Measurements from ENCODE around the gene MAST1.
"Not testable (repeated sequence)": the region's sequence is repeated elsewhere in the genome, so short reads cannot be mapped to it uniquely, and the experiment has no call there.

Gene MAST1

DNA sequence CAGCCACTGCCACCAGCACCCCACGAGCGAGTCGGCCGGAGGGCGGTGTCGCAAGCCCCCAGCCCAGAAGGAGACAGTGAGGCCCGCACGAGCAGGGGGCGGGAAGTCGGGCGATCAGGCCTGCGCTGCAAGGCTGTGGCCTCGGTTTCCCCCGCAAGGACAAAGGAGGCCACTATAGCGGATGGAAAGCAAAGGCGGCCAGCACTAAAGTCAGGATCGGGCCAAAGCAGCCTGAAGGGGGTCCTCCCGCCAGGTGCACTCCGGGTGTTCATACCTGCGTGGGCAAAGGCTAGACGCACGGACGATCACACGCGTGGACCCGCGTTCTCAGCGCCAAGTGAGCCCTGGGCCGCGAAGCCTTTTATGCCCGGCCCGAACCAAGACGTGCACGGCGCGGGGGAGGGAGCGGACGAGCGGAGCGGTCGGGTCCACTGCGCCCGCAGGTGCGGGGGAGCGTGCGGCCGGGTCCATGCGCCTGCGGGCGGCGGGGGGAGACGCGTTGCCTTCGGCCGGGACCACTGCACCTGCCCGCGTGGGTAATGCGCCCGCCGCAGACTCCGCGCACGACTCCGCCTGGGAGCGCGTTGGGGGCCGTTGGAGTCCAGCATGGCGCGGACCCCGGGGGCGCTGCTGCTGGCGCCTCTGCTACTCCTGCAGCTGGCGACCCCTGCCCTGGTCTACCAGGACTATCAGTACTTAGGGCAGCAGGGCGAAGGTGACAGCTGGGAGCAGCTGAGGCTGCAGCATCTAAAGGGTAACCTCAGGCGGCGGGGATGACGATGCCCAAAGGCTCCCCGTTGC lies 36.6 kb upstream of the MAST1 start, which contains the start of the genes PRDX2 and THSD8:
Gene PRDX2 (minus strand): TSS at position 335 of the 801 bp plus-strand sequence. CDS start 539 bp downstream, outside the sequence.
Gene THSD8 (plus strand): TSS at position 604 of the 801 bp plus-strand sequence. CDS start 3 bp downstream, at position 607.
- H3K27ac ChIP-seq (ENCODE audit: low read depth, low read length, severe bottlenecking): peak within 1 kb of the TSS; percentile 31
- H3K4me3 ChIP-seq (ENCODE audit: extremely low read depth, insufficient read depth, low read length, poor library complexity, severe bottlenecking): peak within 1 kb of the TSS; percentile 84

DNA sequence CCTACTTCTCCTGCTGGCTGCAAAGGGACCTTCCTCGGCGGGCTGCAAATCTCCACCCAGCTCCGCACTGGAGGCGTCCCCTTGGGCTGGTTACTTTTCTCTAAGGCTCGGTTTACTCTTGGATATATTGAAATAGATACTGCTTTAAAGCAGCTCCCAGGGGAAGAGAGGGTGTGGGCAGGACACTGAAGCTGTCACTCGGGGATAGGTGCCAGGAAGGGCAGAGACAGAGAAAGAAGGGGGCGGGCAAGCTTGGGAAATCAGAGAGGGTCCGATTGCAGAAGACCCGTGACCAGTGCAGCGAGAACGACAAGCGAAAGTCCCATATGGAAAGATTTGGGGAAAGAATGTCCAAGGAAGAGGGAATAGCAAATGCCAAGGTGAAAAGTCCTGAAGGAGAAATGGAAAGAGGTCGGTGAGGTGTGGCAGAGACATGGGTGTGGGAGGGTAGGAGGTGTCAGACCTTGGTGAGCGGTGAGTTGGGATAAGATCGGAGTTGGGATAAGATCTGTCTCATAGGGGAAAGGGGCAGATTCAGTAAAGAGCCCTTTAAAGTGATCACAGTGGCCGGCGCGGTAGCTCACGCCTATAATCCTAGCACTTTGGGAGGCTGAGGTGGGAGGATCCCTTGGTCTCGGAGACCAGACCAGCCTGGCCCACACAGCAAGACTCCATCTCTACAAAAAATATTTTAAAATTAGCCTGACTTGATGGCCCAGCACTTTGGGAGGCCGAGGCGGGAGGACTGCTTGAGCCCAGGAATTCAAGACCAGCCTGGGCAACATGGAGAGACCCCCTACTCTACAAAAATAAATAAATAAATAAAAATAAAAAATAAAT lies 35.8 kb upstream of the MAST1 start:
- H3K27ac ChIP-seq (ENCODE audit: low read depth, low read length, severe bottlenecking): no peak overlapping the region
- H3K4me1 ChIP-seq (ENCODE audit: control insufficient read depth, insufficient read depth, low read length, poor library complexity, severe bottlenecking): peaks cover 13% of the 10 kb centered on the region
- H3K9me3 ChIP-seq (ENCODE audit: control insufficient read depth, low read length): no peaks in the 10 kb centered on the region
- WGBS, 2 experiments (ENCODE audit: insufficient coverage in 2 of 2): 44 to 55% methylated on average over 12 to 17 of the region's 22 CpGs
- peak overlapping the region; percentile 84 for H3K4me3 ChIP-seq (ENCODE audit: extremely low read depth, insufficient read depth, low read length, poor library complexity, severe bottlenecking)
- peaks cover 26% of the 10 kb centered on the region for H3K36me3 ChIP-seq (ENCODE audit: control insufficient read depth, insufficient read depth, low read length)

More for the DNA sequence above, 36.6 kb upstream of the MAST1 start, which contains the start of the genes PRDX2 and THSD8:
- Histone ChIP-seq H3K9me3 (ENCODE audit: control insufficient read depth, low read length) (no peaks in the 10 kb centered on the region), H3K36me3 (ENCODE audit: control insufficient read depth, insufficient read depth, low read length) (peaks cover 22% of the 10 kb centered on the region), H3K4me1 (ENCODE audit: control insufficient read depth, insufficient read depth, low read length, poor library complexity, severe bottlenecking) (peaks cover 6% of the 10 kb centered on the region)
- 0% methylated on average over 74 to 76 of the region's 78 CpGs for WGBS, 2 experiments (ENCODE audit: insufficient coverage in 2 of 2)

DNA sequence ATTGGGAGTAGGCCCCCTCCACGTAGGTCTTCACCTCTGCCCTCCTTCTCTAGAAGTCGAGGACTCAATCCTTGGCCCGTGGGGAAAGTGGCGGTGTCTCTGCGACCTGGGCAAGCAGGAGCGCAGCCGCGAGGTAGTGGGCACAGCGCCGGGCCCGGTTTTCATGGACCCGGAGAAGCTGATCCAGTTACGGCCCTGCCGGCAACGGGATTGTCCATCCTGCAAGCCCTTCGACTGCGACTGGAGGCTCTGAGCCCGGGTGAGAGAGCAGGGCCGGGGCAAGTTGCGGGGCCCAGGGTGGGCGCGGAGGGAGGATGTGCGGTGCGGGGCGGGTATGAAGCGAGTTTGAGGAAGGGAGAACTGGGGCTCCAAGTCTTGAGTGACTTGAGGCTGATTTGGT lies 34.3 kb upstream of the MAST1 start:
- WGBS, 2 experiments (ENCODE audit: insufficient coverage in 2 of 2): 93 to 95% methylated on average over 25 to 26 of the region's 26 CpGs
- Histone ChIP-seq H3K4me3 (ENCODE audit: extremely low read depth, insufficient read depth, low read length, poor library complexity, severe bottlenecking) (no peak overlapping the region), H3K36me3 (ENCODE audit: control insufficient read depth, insufficient read depth, low read length) (peaks cover 28% of the 10 kb centered on the region), H3K4me1 (ENCODE audit: control insufficient read depth, insufficient read depth, low read length, poor library complexity, severe bottlenecking) (peaks cover 13% of the 10 kb centered on the region), H3K9me3 (ENCODE audit: control insufficient read depth, low read length) (no peaks in the 10 kb centered on the region), H3K27ac (ENCODE audit: low read depth, low read length, severe bottlenecking) (no peak overlapping the region)

DNA sequence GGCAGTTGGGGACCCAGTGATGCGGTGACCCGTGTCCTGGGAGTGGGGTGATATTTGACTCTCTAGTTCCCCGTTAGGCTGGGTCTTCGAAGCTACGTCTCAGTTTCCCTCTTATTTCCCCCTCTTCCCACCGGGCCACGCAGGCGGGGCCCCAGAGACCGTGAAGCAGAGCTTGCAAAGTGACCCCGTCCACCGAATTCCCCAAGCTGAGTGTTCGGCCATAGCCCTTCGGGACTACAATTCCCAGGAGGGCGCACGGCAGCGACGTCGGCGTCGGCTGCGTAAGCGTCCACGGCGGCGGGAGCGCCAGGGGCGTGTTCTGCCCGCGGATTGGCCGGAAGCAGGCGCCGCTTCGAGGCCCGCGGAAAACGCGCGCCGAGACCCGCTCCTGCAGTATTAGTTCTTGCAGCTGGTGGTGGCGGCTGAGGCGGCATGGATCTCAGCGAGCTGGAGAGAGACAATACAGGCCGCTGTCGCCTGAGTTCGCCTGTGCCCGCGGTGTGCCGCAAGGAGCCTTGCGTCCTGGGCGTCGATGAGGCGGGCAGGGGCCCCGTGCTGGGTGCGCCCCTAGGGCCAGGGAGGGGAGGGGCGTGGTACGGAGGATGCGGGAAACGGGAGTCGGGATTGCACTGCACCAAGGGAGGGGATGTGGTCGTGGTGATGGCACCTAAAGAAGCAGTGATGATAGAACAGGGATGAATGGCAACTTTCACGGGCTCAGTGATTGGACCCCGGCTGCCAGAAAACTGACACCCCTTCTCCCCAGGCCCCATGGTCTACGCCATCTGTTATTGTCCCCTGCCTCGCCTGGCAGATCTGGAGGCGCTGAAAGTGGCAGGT lies 31.9 kb upstream of the MAST1 start, which contains the start of gene RNASEH2A:
Gene RNASEH2A (plus strand): TSS at position 343 of the 840 bp plus-strand sequence. CDS start 90 bp downstream, at position 433.
- peaks cover 37% of the 10 kb centered on the region for H3K36me3 ChIP-seq (ENCODE audit: control insufficient read depth, insufficient read depth, low read length)
- H3K4me1 ChIP-seq (ENCODE audit: control insufficient read depth, insufficient read depth, low read length, poor library complexity, severe bottlenecking): peaks cover 13% of the 10 kb centered on the region
- peak within 1 kb of the TSS; percentile 79 for H3K4me3 ChIP-seq (ENCODE audit: extremely low read depth, insufficient read depth, low read length, poor library complexity, severe bottlenecking)
- 5% methylated on average over 55 to 62 of the region's 66 CpGs for WGBS, 2 experiments (ENCODE audit: insufficient coverage in 2 of 2)
- no peaks in the 10 kb centered on the region for H3K9me3 ChIP-seq (ENCODE audit: control insufficient read depth, low read length)
- H3K27ac ChIP-seq (ENCODE audit: low read depth, low read length, severe bottlenecking): peak within 1 kb of the TSS; percentile 29

DNA sequence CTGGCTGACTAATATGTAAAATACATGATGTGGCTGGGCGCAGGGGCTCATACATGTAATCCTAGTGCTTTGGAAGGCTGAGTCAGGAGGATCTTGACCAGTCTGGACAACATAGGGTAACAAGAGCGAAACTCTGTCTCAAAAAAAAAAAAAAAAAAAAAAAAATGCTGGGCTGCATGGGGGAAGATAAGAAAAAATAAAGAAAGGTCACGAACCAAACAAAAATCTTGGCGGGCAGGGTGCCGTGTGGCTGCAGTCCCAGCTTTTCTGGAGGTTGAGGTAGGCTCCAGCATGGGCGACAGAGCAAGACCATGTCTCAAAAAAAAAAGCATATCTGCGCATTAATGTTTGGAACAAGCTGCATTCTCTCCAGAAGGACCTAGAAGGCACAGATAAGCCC lies 23.2 kb upstream of the MAST1 start:
- no peak overlapping the region for H3K4me3 ChIP-seq (ENCODE audit: extremely low read depth, insufficient read depth, low read length, poor library complexity, severe bottlenecking)
- WGBS, 2 experiments (ENCODE audit: insufficient coverage in 2 of 2): 91 to 98% methylated on average over 5 of the region's 7 CpGs
- H3K9me3 ChIP-seq (ENCODE audit: control insufficient read depth, low read length): no peaks in the 10 kb centered on the region
- no peaks in the 10 kb centered on the region for H3K4me1 ChIP-seq (ENCODE audit: control insufficient read depth, insufficient read depth, low read length, poor library complexity, severe bottlenecking)
- H3K36me3 ChIP-seq (ENCODE audit: control insufficient read depth, insufficient read depth, low read length): peaks cover 37% of the 10 kb centered on the region
- no peak overlapping the region for H3K27ac ChIP-seq (ENCODE audit: low read depth, low read length, severe bottlenecking)

DNA sequence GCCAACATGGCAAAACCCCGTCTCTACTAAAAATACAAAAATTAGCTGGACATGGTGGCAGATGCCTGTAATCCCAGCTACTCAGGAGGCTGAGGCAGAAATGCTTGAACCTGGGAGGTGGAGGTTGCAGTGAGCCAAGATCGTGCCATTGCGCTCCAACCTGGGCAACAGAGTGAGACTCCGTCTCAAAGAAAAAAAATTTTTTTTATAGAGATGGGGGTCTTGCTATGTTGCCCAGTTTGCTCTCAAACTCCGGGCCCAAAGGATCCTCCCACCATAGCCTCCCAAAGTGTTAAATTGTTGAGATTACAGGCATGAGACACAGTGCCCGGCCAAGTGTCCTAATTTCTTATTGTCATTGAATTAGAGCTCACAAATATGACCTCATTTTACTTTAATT lies 21.1 kb upstream of the MAST1 start:
- H3K36me3 ChIP-seq (ENCODE audit: control insufficient read depth, insufficient read depth, low read length): peaks cover 25% of the 10 kb centered on the region
- H3K9me3 ChIP-seq (ENCODE audit: control insufficient read depth, low read length); H3K27ac ChIP-seq (ENCODE audit: low read depth, low read length, severe bottlenecking); H3K4me1 ChIP-seq (ENCODE audit: control insufficient read depth, insufficient read depth, low read length, poor library complexity, severe bottlenecking); H3K4me3 ChIP-seq (ENCODE audit: extremely low read depth, insufficient read depth, low read length, poor library complexity, severe bottlenecking): not testable (repeated sequence)
- 83 to 94% methylated on average over 1 to 2 of the region's 6 CpGs for WGBS, 2 experiments (ENCODE audit: insufficient coverage in 2 of 2)

DNA sequence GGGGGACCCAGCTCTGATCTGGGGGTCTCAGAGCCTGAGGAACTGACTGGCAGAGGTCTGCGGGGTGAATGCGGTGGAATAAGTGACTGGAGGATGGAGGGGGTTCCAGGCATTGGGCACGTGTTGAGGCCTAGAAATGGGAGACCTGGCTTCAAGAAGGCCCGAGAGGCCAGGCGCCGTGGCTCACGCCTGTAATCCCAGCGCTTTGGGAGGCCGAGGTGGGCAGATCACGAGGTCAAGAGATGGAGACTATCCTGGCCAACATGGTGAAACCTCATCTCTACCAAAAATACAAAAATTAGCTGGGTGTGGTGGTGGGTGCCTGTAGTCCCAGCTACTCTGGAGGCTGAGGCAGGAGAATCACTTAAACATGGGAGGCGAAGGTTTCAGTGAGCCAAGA lies 20.5 kb upstream of the MAST1 start:
- H3K9me3 ChIP-seq (ENCODE audit: control insufficient read depth, low read length); H3K4me1 ChIP-seq (ENCODE audit: control insufficient read depth, insufficient read depth, low read length, poor library complexity, severe bottlenecking); H3K4me3 ChIP-seq (ENCODE audit: extremely low read depth, insufficient read depth, low read length, poor library complexity, severe bottlenecking); H3K27ac ChIP-seq (ENCODE audit: low read depth, low read length, severe bottlenecking): not testable (repeated sequence)
- WGBS, 2 experiments (ENCODE audit: insufficient coverage in 2 of 2): 93 to 94% methylated on average over 8 to 10 of the region's 11 CpGs
- H3K36me3 ChIP-seq (ENCODE audit: control insufficient read depth, insufficient read depth, low read length): peaks cover 20% of the 10 kb centered on the region

DNA sequence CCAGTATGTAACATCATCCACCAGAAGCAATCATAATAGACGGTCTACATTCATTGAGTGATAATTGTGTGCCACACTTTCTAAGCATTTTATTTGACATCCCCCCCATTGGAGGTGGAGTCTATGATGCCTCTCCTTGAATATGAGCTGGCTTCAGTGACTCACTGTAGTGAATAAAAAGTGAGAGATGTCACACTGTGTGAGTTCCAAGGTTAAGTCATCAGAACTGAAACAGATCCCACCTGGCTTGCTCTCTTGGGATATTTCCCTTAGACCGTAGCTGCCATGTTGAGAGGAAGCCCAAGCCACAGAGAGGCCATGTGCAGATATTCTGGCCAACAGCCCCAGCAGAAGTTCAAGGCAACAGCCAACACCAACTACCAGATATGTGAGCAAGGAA lies 16.6 kb upstream of the MAST1 start:
- 90 to 100% methylated on average over 1 to 2 of the region's 2 CpGs for WGBS, 2 experiments (ENCODE audit: insufficient coverage in 2 of 2)

DNA sequence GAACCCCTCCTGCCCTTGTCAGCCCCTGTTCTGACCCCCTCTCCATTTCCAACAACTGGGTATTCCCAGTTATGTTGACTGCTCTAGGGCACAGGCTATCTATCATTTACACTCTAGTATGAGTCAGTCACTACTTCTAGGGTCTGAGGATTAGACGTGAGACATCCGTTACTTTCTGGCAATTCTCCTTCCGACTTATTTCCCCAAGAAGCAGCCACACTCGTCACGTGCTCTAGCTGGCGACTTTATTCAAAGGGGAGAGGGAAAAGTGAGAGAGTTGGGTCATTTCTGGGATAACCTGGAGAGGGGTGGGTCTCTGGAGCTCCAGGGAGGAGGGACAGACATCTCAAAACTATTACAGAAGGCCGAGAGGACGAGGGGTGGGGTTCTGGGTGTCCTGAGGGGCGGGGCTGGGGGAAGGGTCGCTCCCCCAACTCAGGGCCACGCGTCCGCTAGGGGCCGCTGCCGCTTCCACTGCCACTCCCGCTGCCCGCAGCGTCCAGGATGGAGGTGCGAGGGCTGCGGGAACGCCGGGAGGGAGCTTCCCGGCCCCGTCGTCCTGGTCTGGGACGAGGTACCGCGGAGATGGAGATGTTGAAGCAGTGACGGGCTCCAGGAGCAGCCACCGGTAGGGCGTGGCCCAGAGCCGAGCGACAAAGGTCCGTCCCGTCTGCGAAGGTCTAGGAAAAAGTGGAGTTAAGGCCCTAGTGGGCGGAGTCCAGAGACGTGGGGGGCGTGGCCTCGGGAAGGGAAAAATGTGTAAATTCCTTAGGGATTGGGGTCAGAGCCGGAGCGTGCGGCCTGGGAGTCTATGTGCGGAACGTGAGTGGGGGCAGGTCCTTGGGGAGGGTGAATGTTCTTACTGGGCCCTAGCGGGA lies 12.8 kb upstream of the MAST1 start:
- H3K27ac ChIP-seq (ENCODE audit: low read depth, low read length, severe bottlenecking): no peak overlapping the region
- no peaks in the 10 kb centered on the region for H3K4me1 ChIP-seq (ENCODE audit: control insufficient read depth, insufficient read depth, low read length, poor library complexity, severe bottlenecking)
- H3K36me3 ChIP-seq (ENCODE audit: control insufficient read depth, insufficient read depth, low read length): no peaks in the 10 kb centered on the region
- no peaks in the 10 kb centered on the region for H3K9me3 ChIP-seq (ENCODE audit: control insufficient read depth, low read length)
- 5 to 8% methylated on average over 31 to 36 of the region's 46 CpGs for WGBS, 2 experiments (ENCODE audit: insufficient coverage in 2 of 2)
- H3K4me3 ChIP-seq (ENCODE audit: extremely low read depth, insufficient read depth, low read length, poor library complexity, severe bottlenecking): peak overlapping the region; percentile 21

More for the DNA sequence above, 16.6 kb upstream of the MAST1 start:
- no peaks in the 10 kb centered on the region for H3K4me1 ChIP-seq (ENCODE audit: control insufficient read depth, insufficient read depth, low read length, poor library complexity, severe bottlenecking)
- H3K4me3 ChIP-seq (ENCODE audit: extremely low read depth, insufficient read depth, low read length, poor library complexity, severe bottlenecking): no peak overlapping the region
- H3K27ac ChIP-seq (ENCODE audit: low read depth, low read length, severe bottlenecking): no peak overlapping the region
- H3K36me3 ChIP-seq (ENCODE audit: control insufficient read depth, insufficient read depth, low read length): no peaks in the 10 kb centered on the region
- no peaks in the 10 kb centered on the region for H3K9me3 ChIP-seq (ENCODE audit: control insufficient read depth, low read length)

Measured in mesodermal cell (in vitro differentiated cells).